ENCODE results near the gene CISH.
A peak's percentile ranks its signal among the peaks of the same experiment; 100 is the strongest.

CISH gene

DNA sequence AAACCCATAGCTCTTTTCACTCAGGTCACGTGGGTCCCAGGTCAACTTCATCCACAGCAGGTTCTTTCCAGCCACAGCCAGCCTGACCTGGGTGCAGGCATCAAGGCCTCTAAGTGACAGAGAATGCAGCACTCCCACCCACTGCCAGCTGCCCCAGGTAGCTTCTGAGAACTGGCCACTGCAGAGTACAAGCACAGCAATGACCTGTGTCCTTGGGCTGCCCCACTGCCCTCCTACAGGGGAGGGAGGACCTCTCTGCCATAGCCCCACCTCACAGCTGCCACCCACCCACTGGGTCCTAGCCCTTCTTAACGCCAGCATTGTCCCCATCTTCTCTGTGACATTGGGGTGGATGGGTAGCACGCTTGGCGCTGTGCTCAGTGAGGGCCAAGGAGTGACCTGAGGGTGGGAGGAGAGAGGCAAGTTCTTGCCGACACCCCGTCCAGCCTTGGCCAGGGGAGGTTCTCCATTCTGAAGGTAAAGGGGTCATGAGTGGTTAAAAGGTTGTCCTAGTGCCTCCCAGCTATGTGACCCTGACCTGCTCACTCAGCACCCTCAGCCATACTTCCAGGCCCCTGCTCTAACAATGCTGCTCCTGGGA lies 12.4 kb downstream of the CISH start:
- TF ChIP-seq, protein P1, sequence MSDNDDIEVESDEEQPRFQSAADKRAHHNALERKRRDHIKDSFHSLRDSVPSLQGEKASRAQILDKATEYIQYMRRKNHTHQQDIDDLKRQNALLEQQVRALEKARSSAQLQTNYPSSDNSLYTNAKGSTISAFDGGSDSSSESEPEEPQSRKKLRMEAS (IDR thresholded peaks at IDR 0.05; ENCODE audit: low read depth, low read length), result no peak
- TF ChIP-seq MYC (IDR thresholded peaks at IDR 0.05; ENCODE audit: low read depth, low read length) (no peak), POLR2A (IDR thresholded peaks at IDR 0.05; ENCODE audit: extremely low read depth, insufficient read length) (no peak)
- TF ChIP-seq, protein P2, sequence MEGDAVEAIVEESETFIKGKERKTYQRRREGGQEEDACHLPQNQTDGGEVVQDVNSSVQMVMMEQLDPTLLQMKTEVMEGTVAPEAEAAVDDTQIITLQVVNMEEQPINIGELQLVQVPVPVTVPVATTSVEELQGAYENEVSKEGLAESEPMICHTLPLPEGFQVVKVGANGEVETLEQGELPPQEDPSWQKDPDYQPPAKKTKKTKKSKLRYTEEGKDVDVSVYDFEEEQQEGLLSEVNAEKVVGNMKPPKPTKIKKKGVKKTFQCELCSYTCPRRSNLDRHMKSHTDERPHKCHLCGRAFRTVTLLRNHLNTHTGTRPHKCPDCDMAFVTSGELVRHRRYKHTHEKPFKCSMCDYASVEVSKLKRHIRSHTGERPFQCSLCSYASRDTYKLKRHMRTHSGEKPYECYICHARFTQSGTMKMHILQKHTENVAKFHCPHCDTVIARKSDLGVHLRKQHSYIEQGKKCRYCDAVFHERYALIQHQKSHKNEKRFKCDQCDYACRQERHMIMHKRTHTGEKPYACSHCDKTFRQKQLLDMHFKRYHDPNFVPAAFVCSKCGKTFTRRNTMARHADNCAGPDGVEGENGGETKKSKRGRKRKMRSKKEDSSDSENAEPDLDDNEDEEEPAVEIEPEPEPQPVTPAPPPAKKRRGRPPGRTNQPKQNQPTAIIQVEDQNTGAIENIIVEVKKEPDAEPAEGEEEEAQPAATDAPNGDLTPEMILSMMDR (IDR thresholded peaks at IDR 0.05; ENCODE audit: low read depth, low read length), result no peak
- no peak overlapping the region for H3K4me3 ChIP-seq (ENCODE audit: low read depth, low read length)
- no peak for DNase-seq (ENCODE audit: low read depth)

DNA sequence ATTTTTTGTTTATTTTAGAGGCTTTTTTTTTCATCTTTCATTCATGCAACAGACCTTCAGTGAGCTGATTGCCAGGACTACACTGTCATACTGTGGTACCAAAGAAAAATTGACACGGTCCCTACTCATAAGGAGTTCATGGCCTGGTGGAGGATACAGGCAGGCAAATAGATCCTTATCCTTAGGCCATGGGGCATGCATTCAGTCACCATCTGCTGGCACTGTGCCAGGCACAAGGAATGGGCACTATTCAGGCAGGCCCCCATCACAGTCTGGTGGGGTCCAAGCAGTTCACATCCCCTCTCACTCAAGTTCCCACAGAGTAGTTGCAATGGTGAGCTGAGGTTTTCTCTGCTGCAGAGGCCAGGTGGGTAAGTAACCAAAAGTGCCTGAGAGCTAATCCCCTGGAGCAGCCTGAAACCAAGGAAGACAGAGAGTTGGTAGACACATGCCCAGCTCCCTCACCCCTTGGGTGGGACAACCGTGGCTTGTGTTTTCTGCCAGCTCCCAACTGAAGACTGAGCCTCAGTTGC lies 17.3 kb downstream of the CISH start:
- TF ChIP-seq POLR2A (IDR thresholded peaks at IDR 0.05; ENCODE audit: extremely low read depth, insufficient read length), result no peak
- TF ChIP-seq, protein P1 (IDR thresholded peaks at IDR 0.05; ENCODE audit: low read depth, low read length), result no peak
- no peak for TF ChIP-seq MYC (IDR thresholded peaks at IDR 0.05; ENCODE audit: low read depth, low read length)
- TF ChIP-seq, protein P2 (IDR thresholded peaks at IDR 0.05; ENCODE audit: low read depth, low read length), result no peak
- no peak overlapping the region for H3K4me3 ChIP-seq (ENCODE audit: low read depth, low read length)
- no peak for DNase-seq (ENCODE audit: low read depth)

DNA sequence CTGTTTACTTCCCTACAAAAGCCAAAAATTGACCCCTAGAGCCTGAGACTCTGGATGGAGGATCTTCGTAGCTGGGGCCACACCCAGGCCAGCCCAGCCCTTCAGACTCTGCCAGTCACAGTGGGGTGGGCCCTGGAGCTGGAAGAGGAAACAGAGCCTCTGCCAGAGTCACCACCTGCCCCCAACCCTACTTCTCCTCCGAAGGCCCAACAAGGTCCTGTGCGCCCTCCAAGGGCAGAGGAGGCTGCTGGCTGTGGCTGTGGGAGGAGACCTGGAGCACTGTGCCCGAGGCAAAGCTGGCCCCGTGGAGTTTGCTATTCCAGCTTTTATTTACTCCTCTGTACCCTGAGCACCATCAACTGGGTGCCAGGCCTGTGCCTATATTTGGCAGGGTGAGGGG lies 19.0 kb downstream of the CISH start:
- no peak for TF ChIP-seq POLR2A (IDR thresholded peaks at IDR 0.05; ENCODE audit: extremely low read depth, insufficient read length)
- TF ChIP-seq, protein P2 (IDR thresholded peaks at IDR 0.05; ENCODE audit: low read depth, low read length), result no peak
- 0 out of 2 replicates have a peak, but pooled peaks have one; percentile 28 for TF ChIP-seq MYC (IDR thresholded peaks at IDR 0.05; ENCODE audit: low read depth, low read length)
- TF ChIP-seq, protein P1 (IDR thresholded peaks at IDR 0.05; ENCODE audit: low read depth, low read length), result peak; percentile 44
- no peak overlapping the region for H3K4me3 ChIP-seq (ENCODE audit: low read depth, low read length)
- peak; percentile 86 for DNase-seq (ENCODE audit: low read depth)

DNA sequence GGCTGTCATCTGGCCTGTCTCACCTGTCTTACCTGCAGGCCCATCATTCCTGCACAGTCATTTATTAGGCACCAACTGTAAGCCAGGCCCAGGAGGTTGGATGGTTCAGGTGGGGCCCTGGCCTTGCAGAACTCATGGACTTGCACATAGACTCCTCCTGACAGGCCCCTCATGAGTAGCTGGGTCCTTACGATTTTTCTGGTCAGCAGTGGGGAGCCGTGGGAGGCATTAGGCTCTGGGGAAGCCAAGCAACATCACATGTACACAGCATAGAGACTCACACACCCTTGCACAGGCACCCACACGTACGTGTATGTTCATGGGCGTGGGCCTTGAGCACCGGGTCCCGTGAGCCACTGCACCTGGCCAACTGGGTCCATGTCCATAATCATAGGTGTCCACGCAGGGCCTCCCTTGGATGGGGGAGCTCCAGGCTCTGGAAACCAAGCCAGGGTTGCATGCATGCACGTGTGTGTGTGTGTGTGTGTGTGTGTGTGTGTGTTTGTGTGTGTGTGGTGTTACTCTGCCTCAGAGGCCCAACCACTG lies 20.3 kb downstream of the CISH start:
- no peak overlapping the region for H3K4me3 ChIP-seq (ENCODE audit: low read depth, low read length)
- DNase-seq (ENCODE audit: low read depth), result peak; percentile 65
- no peak for TF ChIP-seq POLR2A (IDR thresholded peaks at IDR 0.05; ENCODE audit: extremely low read depth, insufficient read length)
- no peak for TF ChIP-seq MYC (IDR thresholded peaks at IDR 0.05; ENCODE audit: low read depth, low read length)
- TF ChIP-seq, protein P2 (IDR thresholded peaks at IDR 0.05; ENCODE audit: low read depth, low read length), result no peak

DNA sequence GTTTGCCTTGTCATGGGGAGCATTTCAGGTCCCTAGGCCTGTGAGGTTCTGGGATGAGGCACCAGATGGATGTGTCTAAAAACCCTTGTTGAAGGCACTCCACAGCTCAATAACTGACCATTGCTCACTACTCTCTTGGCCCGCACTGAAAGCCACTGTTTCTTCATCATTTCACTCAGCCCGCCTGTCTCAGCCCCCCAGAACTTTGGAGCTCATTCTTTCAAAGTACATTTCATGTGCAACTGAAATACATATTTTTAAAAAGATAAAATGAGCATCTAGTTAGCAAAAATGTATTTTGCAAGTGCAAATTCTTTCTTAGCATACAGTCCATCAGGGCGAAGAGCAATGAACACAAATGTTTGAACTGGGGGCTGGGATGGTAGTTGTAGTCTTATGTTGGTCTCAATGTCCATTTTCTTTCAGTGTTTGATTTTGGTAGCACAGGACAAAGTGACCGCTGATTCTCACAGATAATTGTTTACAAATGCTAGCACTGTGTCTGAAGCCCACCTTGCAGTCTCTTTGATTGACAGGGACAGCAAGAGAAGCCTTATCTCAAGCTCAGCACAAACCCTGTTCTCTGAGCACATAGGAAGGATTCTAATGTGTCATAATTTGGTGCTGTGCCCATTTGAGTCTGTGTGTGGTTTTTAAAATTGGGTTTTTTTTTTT lies 22.7 kb downstream of the CISH start:
- DNase-seq (ENCODE audit: low read depth), result no peak
- no peak overlapping the region for H3K4me3 ChIP-seq (ENCODE audit: low read depth, low read length)
- no peak for TF ChIP-seq MYC (IDR thresholded peaks at IDR 0.05; ENCODE audit: low read depth, low read length)

All from NB4 (cell line).